Activated naive CD4-positive, alpha-beta T cell treated with anti-CD3 and anti-CD28 coated beads, Interleukin-2, amount 50 U/mL, for 72 hours (primary cell): ENCODE measurements around the gene ZNF143. TPM values are rescaled to one million over a fixed set of nuclear protein-coding genes. Genes with fewer than 3 reads are reported as not detected.

ENCODE experiments used
- ATAC-seq, 2 donors: fragments of 150-1000 bp; cut with Tn5 transposase; 2 replicates each; pipeline ENCODE4 v1.10.0; 2021; ENCODE audit warnings: mild to moderate bottlenecking in 2 of 2, moderate library complexity in 2 of 2
- DNase-seq, 2 donors: peaks; one replicate each; pipeline ENCODE4 v3.0.0; 2021 to 2022; ENCODE audit warnings: low spot score in 2 of 2
- H3K27ac Mint-ChIP-seq, 2 donors: one replicate each; pipeline ENCODE4 v1.8.0; 2022; ENCODE audit warnings: mild to moderate bottlenecking in 2 of 2, mixed read lengths in 2 of 2
- H3K36me3 Mint-ChIP-seq, 2 donors: one replicate each; pipeline ENCODE4 v1.8.0; 2022; ENCODE audit warnings: mixed read lengths in 2 of 2
- H3K9me3 Mint-ChIP-seq, 2 donors: one replicate each; pipeline ENCODE4 v1.8.0; 2022; ENCODE audit warnings: mixed read lengths in 2 of 2
- total RNA-seq, 2 donors: library from RNA; stranded (reverse); gene quantifications; one replicate each; pipeline ENCODE4 v1.2.3, GENCODE V29; 2022

The ZNF143 gene
- total RNA-seq, 2 donors from 2014 or later: 25.4 to 80.9 TPM

DNA sequence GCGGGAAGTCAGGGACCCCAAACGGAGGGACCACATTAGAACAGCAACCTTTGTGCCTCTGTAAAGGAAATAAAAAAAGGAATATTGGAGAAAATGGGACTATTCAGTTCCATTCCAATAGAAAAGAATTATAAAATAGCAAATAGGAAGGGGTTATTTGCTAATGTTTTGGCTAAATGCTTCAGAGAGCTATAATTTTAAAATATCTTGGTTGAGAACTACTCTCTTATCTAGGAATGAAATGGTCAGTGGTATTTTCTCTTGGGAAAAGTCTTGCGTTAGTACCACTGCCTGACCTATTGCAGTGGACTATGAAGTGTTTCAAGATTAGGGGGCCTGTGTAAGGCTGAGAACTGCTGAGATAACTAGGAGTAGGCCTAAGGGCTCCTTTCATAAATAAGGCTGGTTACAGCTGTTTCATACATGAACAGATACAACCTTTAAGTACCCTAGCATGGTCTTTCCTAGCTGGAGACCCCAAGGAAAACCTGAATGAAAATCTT is 105.8 kb downstream of the ZNF143 start:
- ATAC-seq (no peak), DNase-seq (no peak)
- H3K36me3 Mint-ChIP-seq: peaks cover 10 to 11% of the 10 kb centered on the region in 2 donors
- H3K9me3 Mint-ChIP-seq: peaks cover 0 to 10% of the 10 kb centered on the region in 2 donors
- peak overlapping the region; percentile 80 to 94 for H3K27ac Mint-ChIP-seq

DNA sequence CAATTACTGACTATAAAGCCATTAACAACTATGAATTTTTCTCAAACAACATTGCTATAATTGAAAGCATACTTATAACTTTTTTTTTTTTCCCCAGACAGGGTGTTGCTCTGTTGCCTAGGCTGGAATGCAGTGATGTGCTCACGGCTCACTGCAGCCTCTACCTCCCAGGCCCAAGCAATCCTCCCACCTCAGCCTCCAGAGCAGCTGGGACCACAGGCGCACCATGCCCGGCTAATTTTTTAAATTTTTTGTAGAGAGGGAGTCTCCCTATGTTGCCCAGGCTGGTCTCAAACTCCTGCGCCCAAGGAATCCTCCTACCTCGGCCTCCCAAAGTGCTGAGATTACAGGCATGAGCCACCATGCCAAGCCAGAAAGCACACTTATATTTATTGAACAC is 106.6 kb downstream of the ZNF143 start:
- DNase-seq (no peak), ATAC-seq (no peak)
- H3K9me3 Mint-ChIP-seq: peaks cover 0 to 2% of the 10 kb centered on the region in 2 donors
- peaks cover 2 to 6% of the 10 kb centered on the region in 2 donors for H3K36me3 Mint-ChIP-seq
- no peak overlapping the region for H3K27ac Mint-ChIP-seq

DNA sequence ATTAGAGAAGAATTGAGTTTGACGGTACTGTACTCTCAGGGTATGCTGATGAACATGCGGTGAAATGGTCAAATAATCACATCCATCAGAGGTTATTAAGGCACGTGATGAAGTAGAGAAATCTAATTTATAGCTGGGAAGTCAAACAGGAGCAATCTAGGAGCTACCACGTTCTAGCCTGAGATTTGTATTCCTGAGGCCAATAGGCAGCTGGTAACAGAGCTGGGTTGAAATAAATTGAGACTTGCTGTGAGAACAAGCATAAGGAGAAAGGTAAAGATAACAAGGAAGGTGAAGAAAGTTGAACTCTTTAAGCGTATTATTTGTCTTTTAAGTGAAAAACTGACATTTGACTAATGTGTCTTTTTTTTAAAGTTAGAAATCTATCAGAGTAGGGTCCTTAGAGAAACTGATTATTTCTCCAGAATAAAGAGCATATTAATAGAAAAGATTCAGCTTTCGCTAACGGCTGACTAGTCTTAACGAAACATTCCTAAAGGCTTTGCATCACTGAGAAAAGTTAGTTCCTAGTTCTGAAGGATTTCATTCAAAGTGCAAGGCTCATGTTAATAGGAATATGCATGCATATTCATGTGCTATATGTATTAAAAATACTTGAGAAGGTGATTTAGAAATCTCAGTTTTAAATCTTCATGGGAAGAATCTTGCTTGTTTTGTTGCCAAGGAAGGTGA is 107.5 kb downstream of the ZNF143 start:
- H3K27ac Mint-ChIP-seq: no peak overlapping the region

DNA sequence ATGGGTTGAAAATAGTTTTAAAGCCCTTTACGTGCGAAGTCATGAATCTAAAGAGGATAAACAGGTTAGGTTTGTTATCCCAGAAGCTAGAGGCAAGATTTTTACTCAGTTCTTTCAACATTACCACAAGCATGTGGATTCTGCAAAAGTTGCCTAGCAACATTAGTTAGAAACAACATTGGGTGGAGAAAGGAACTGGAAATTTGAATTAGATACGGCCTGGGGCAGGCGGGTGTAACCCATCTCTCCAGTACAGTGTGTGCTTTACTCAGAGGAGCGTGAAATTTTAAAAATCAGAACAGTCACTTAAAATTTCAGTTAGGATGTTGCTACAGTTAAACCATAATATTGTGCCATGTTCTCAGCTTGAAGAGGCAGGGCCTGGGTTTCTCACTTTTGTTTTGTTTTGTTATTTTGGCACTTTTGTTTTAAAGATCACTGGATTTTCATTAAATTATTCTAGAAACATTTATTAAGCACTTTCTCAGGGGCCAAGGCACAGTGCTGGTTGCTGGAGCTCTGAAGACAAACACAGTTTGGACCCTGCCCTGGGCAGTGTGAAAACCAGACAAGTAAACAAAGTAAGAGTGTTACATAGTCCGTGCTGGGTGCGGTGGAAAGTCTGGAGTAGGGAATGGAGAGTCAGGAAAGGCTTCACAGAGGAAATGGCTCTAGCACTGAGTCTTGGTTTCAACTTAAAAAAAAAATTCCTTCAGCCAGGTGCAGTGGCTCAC is 108.2 kb downstream of the ZNF143 start:
- Mint-ChIP-seq H3K9me3 (no peaks in the 10 kb centered on the region), H3K36me3 (no peaks in the 10 kb centered on the region), H3K27ac (no peak overlapping the region)
- no peak for ATAC-seq
- no peak for DNase-seq

More for the DNA sequence above, 107.5 kb downstream of the ZNF143 start:
- no peaks in the 10 kb centered on the region for H3K9me3 Mint-ChIP-seq
- no peaks in the 10 kb centered on the region for H3K36me3 Mint-ChIP-seq
- no peak for ATAC-seq
- no peak for DNase-seq

DNA sequence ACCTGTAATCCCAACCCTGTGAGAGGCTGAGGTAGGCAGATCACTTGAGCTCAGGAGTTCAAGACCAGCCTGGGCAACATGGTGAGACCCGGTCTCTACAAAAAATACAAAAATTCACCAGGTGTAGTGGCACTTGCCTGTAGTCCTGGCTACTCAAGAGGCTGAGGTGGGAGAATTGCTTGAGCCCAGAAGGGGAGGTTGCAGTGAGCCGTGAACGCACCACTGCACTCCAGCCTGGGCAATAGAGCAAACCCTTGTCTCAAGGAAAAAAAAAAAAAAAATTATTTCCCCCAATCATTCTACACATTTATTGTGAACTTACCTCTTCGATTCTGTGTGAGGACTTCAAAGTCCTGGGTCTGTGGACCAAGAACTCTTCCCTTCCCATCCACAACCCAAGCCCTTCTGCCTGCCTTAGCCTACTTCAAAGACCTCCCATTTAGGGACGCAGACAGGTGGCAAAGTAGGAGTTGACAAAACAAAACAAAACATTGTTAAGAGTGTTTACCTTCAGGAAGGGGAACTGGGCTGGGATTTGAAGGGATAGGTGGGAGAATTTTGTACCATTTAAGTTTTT is 108.9 kb downstream of the ZNF143 start:
- Mint-ChIP-seq H3K27ac (no peak overlapping the region), H3K36me3 (peaks cover 3% of the 10 kb centered on the region in 2 donors), H3K9me3 (no peaks in the 10 kb centered on the region)
- DNase-seq (no peak), ATAC-seq (no peak)

DNA sequence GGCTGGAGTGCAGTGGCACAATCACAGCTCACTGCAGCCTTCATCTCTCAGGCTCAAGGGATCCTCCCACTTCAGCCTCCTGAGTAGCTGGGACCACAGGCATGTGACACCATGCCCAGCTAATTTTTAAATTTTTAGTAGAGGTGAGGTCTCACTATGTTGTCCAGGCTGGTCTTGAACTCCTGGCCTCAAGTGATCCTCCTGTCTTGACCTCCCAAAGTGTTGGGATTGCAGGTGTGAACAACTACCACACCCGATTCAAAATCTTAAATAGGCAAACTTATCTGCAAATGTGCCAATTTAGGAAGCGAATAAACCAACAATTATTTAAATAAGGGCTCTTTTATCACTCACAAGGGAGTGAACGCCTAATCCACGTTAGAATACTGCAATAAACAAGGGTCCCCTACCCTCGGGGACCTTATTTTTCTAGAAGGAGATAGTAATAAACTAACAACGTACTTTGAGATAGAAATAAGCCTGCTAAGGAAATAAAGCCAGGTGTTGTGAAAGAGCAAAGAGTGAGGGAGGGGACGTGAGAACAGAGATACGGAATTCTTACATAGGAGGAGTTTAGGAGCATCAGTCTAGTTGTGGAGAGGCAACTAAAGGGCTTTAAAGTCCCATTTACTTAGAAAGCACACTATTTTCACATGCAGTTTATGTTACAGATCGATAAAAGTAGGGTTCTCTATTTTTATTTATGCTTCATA is 109.7 kb downstream of the ZNF143 start:
- ATAC-seq: no peak
- Mint-ChIP-seq H3K36me3 (peaks cover 11% of the 10 kb centered on the region in 2 donors), H3K27ac (no peak overlapping the region), H3K9me3 (no peaks in the 10 kb centered on the region)
- DNase-seq: no peak

DNA sequence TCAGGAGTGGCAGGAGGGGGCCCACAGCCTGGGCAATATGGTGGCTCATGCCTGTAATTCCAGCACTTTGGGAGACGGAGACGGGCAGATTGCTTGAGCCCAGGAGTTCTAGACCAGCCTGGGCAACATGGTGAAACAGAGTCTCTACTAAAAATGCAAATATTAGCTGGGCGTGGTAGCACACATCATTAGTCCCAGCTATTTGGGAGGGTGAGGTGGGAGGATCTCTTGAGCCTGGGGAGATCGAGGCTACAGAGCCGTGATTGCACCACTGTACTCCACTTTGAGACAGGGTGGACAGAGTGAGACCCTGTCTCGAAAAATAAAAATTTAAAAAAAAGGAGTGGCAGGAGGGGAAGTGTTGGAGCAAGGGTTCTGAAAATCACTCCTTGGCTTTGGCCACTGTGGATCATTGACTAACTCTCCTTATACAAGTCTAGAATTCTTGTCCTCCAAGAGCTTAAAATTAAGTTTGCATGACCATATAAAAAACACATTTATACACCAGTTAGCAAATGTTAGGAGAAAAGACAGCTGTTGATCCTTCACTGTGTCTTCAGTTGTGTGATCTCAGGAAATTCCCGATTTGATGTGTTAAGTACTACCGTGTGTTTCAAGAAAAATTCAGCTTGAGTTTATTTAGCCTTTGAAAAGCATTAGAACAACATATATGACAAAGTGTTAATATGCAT is 110.4 kb downstream of the ZNF143 start:
- Mint-ChIP-seq H3K36me3 (peaks cover 17 to 18% of the 10 kb centered on the region in 2 donors), H3K9me3 (no peaks in the 10 kb centered on the region), H3K27ac (no peak overlapping the region)
- no peak for DNase-seq
- no peak for ATAC-seq

DNA sequence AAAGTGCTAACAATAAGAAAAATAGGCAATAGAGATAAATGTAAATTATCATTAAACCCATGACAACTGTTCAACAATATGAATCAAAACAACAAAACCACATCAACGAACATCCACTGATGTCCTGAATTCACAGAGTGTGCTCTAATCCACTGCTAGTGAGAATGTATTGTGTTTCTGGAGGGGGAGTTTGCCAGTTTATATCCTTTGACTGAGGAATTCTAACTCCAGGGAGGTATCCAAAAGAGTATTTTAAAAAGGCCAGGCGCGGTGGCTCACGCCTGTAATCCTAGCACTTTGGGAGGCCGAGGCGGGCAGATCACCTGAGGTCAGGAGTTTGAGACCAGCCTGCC is 110.9 kb downstream of the ZNF143 start:
- ATAC-seq (no peak), DNase-seq (no peak)
- H3K27ac Mint-ChIP-seq: peak overlapping the region in 1 of 2 donors; percentile 88
- peaks cover 21 to 24% of the 10 kb centered on the region in 2 donors for H3K36me3 Mint-ChIP-seq
- no peaks in the 10 kb centered on the region for H3K9me3 Mint-ChIP-seq

DNA sequence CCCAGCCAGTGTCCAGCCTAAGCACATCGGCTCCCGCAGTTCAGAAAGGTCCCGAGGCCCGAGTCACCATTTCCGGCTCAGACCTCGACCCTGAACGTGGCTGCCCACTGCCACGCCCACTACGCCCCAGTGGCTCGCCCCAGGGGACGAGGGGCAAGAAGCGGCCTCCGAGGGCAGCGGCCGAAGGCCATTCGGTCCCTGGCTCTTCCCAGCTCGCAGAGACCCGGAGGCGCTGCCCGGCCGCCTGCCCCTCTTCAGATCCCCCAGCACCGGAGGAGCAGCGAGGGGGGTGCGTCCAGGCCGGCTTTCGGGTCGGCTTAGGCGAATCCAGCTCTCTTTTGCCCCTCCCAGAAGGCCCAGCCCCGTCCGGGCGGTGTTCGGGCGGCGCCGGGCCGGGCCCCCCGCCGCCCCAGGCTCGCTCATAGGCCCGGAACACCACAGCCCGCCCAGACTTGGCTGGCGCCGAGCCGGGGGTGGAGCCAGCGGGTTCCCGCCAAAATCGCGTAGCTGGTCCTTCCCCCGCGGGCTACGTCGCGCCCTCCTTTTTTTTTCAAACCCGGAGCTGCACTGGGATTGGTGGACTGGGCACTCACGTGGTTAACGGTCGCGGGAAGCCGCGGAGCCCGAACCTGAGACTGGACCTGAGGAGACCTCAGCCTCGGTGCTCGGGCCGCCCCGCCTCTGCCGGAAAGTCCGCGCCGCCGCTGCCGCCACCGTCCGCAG is 112.4 kb downstream of the ZNF143 start, which contains the start of gene WEE1:
TSS of gene WEE1 (plus strand) at position 619 of the 723 bp plus-strand sequence. CDS start 264 bp downstream, outside the sequence.
- H3K36me3 Mint-ChIP-seq: peaks cover 30 to 38% of the 10 kb centered on the region in 2 donors
- DNase-seq: peak; percentile 99
- H3K9me3 Mint-ChIP-seq: no peaks in the 10 kb centered on the region
- peak within 1 kb of the TSS; percentile 88 to 95 for H3K27ac Mint-ChIP-seq
- ATAC-seq: peak; percentile 94 to 96

DNA sequence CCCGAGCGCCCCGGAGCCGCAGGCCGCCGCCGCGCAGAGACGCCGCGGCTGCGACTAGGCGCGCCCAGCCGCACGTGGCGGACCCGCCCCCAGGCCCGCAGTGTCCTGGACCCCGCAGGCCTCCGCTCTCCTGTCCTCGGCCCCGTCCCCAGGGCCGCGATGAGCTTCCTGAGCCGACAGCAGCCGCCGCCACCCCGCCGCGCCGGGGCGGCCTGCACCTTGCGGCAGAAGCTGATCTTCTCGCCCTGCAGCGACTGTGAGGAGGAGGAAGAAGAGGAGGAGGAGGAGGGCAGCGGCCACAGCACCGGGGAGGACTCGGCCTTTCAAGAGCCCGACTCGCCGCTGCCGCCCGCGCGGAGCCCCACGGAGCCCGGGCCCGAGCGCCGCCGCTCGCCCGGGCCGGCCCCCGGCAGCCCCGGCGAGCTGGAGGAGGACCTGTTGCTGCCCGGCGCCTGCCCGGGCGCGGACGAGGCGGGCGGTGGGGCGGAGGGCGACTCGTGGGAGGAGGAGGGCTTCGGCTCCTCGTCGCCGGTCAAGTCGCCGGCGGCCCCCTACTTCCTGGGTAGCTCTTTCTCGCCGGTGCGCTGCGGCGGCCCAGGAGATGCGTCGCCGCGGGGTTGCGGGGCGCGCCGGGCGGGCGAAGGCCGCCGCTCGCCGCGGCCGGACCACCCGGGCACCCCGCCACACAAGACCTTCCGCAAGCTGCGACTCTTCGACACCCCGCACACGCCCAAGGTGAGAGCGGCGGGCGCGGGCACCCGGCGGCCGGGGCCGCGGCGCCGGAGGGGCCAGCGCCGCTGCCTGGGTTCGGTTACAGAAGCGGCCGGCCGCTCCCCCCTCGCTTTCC is 113.2 kb downstream of the ZNF143 start:
- DNase-seq (peak; percentile 33 to 63), ATAC-seq (peak; percentile 54 to 55)
- Mint-ChIP-seq H3K36me3 (peaks cover 31 to 45% of the 10 kb centered on the region in 2 donors), H3K27ac (peak overlapping the region; percentile 88 to 95), H3K9me3 (no peaks in the 10 kb centered on the region)

DNA sequence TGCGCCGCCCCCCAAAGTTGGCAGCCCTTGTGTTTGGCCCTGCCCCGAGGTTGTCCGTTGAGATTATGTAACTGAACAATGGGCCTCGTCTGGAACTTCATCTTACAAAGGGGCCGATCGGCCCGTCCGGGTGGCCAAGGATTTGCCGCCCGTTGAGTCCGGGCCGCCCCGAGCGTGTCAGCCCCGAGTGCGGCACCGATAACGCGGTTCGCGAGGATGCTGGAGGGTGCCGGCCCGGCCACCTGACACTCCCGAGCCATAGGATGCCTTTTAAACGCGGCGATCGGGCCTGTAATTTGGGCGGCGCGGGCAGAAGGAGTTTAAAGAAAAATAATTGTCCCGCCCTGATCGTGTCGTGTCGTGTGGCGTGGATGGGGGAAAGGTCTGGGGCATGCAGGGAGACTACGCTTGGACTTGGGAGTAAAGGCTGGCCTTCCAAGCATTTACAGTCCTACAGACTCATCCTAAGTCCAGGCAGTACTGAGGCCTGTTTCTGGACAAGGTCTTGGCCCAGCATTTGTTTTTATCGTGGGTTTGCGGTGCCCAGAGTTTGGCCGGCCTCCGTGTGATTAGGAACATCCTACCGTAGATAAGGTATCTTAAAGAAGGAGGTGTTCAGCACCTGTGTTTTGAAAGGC is 113.9 kb downstream of the ZNF143 start:
- H3K9me3 Mint-ChIP-seq: no peaks in the 10 kb centered on the region
- H3K27ac Mint-ChIP-seq: peak overlapping the region; percentile 86 to 95
- DNase-seq (peak in 1 of 2 donors; percentile 36), ATAC-seq (no peak)
- peaks cover 37 to 52% of the 10 kb centered on the region in 2 donors for H3K36me3 Mint-ChIP-seq

DNA sequence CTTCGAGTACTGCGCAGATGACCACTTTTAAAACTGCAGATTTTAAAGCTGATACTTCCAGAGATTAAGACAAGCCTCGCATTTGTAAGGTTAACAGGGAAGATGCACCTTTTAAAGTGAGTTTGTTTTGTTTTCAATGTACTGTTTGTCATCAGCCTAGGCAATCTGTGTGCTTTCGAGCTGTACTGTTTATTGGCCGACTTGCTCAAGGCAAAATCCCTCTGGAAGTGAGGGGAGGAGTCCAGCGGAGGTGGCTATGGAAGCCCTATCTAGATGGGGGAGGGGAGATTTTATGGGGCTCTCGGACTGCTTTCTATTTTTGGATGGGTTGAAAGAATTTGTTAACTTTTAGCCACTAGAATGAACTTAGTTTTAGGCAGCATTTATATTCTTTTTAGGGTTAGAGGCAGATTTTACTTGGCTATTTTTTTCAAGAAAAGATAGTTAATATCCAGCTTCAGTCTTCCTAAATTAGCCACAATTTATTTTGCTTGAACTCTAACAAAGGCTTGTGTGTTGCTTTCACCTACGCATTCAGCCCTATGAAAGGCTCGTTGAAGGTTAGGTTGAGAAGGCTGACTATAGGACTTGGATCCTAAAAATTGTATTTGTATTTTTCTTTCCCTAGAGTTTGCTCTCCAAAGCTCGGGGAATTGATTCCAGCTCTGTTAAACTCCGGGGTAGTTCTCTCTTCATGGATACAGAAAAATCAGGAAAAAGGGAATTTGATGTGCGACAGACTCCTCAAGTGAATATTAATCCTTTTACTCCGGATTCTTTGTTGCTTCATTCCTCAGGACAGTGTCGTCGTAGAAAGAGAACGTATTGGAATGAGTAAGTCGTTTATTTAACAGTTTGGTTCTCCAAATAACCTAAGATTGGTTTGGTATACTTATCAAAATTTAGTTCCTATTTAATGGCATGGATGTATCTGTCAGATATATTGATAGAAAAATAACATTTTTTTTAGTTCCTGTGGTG is 114.7 kb downstream of the ZNF143 start:
- Mint-ChIP-seq H3K36me3 (peaks cover 37 to 54% of the 10 kb centered on the region in 2 donors), H3K9me3 (no peaks in the 10 kb centered on the region)
- DNase-seq: no peak

DNA sequence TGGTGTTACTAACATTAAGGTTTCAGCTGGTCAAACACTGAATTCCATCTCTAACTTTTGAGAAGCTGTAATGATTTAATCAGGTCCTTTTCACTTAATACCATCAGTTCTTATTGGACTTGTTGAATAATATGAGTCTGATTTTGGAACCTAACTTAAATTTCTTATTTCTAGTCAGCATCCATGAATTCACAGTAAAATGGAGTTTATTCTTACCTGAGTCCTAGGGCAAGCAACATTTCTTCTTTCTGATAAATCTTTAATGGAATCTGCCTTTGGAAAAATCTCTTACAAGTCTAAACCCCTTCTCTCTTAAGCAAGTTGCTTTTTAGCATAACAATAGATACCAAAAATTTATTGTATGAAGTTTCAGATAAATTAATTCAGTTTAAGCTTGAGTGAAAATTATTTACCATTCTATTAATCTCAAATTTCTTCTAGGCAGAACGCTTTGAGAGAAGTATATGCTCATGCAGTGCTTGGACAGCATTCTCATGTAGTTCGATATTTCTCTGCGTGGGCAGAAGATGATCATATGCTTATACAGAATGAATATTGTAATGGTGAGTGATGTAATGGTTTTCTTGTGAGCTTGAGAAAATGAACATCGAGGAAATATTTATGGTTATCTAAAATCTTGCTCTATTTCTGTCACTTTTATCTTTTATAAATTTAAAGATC is 116.0 kb downstream of the ZNF143 start:
- ATAC-seq (no peak), DNase-seq (no peak)
- Mint-ChIP-seq H3K27ac (no peak overlapping the region), H3K9me3 (no peaks in the 10 kb centered on the region), H3K36me3 (peaks cover 49 to 67% of the 10 kb centered on the region in 2 donors)

More for the DNA sequence above, 114.7 kb downstream of the ZNF143 start:
- peak overlapping the region; percentile 86 to 95 for H3K27ac Mint-ChIP-seq
- no peak for ATAC-seq
